Measurements from ENCODE around the gene CA5A. TPM values are rescaled to one million over a fixed set of nuclear protein-coding genes. Genes with fewer than 3 reads are reported as not detected.

Gene CA5A
- total and polyA plus RNA-seq, 2 of the 4 experiments (the other 2 are of a cell fraction), result not detected

GRCh38 chr16:87931504-87931903 is 4.8 kb downstream of the CA5A start:
- H3K23ac ChIP-seq (ENCODE audit: low read depth, low read length), result no peak overlapping the region
- CTCF ChIA-PET, result no interaction called here
- H3K18ac ChIP-seq (ENCODE audit: low read depth, low read length), result no peak overlapping the region
- no peak overlapping the region for H2AFZ ChIP-seq (replicated peaks; ENCODE audit: low read length, poor library complexity)
- no peak overlapping the region for H2AK9ac ChIP-seq (replicated peaks; ENCODE audit: low read depth, low read length, poor library complexity)
- in situ Hi-C loops (cut with MboI; ENCODE audit: low sequenced_read_pairs) (no loop called here), intact Hi-C loops (cut with micrococcal nuclease) (no loop called here), dilution Hi-C loops (cut with HindIII; ENCODE audit: low sequenced_read_pairs, unreplicated experiment) (no loop called here)
- H3K4me2 ChIP-seq (ENCODE audit: low read depth, low read length), result no peak overlapping the region
- no peaks in the 10 kb centered on the region for H3K9me3 ChIP-seq (ENCODE audit: control insufficient read depth, insufficient read depth, low read length)
- H2BK20ac ChIP-seq (ENCODE audit: low read depth, low read length), result no peak overlapping the region
- POLR2A ChIA-PET (ENCODE audit: unreplicated experiment), result no interaction called here
- H3K4ac ChIP-seq (ENCODE audit: low read depth, low read length), result no peak overlapping the region
- no peak overlapping the region for H2BK120ac ChIP-seq (ENCODE audit: low read depth, low read length)
- no peak overlapping the region for H2BK5ac ChIP-seq (ENCODE audit: low read depth, low read length, poor library complexity, severe bottlenecking)
- H3K27ac ChIP-seq (ENCODE audit: insufficient read depth, low read length), result no peak overlapping the region
- H2AK5ac ChIP-seq (ENCODE audit: low read depth, low read length), result no peak overlapping the region
- BruUV-seq (replicated peaks), result no TSS peak
- WGBS, 2 experiments (ENCODE audit: extremely low coverage in 2 of 2, insufficient read length in 1 of 2), result 93% methylated on average over 8 of the region's 17 CpGs; no CpG with 5 or more reads in 1 of the 2 experiments
- H3K56ac ChIP-seq (ENCODE audit: extremely low read depth, insufficient read depth, low read length), result no peak overlapping the region
- no peak for ATAC-seq (ENCODE audit: low read depth)
- H3K14ac ChIP-seq (replicated peaks; ENCODE audit: low read depth, low read length), result no peak overlapping the region
- peaks cover 16% of the 10 kb centered on the region for H3K27me3 ChIP-seq (ENCODE audit: control insufficient read depth, insufficient read depth, low read length)
- no peaks in the 10 kb centered on the region for H3K36me3 ChIP-seq (ENCODE audit: control insufficient read depth, insufficient read depth, low read length)
- H3K79me1 ChIP-seq (ENCODE audit: low read depth in 1 of 2, low read length in 2 of 2), result no peaks in the 10 kb centered on the region
- no peak overlapping the region for H2BK15ac ChIP-seq (ENCODE audit: low read depth, low read length)
- no peak for DNase-seq
- TF ChIP-seq MXI1 (IDR thresholded peaks at IDR 0.05; ENCODE audit: borderline replicate concordance, low read depth, low read length) (no peak), RAD21 (IDR thresholded peaks at IDR 0.05; ENCODE audit: low read length) (no peak), MAFK (IDR thresholded peaks at IDR 0.05; ENCODE audit: low read depth, low read length) (no peak), FOS (IDR thresholded peaks at IDR 0.05; ENCODE audit: low read depth, low read length) (no peak), MAZ (IDR thresholded peaks at IDR 0.05; ENCODE audit: borderline replicate concordance, low read depth, low read length) (no peak), BHLHE40 (IDR thresholded peaks at IDR 0.05; ENCODE audit: low read depth, low read length) (no peak), USF2 (IDR thresholded peaks at IDR 0.05; ENCODE audit: low read depth, low read length) (no peak), CEBPB (IDR thresholded peaks at IDR 0.05; ENCODE audit: low read depth, low read length) (no peak), RCOR1 (IDR thresholded peaks at IDR 0.05; ENCODE audit: insufficient replicate concordance, low read length) (no peak), CTCF (conservative IDR thresholded peaks at IDR 0.05; ENCODE audit: low read depth, low read length) (no peak), NFE2L2 (IDR thresholded peaks at IDR 0.05; ENCODE audit: low read depth, low read length) (no peak), ELK1 (IDR thresholded peaks at IDR 0.05; ENCODE audit: borderline replicate concordance, low read depth, low read length) (no peak), CHD1 (IDR thresholded peaks at IDR 0.05; ENCODE audit: low read depth, low read length) (no peak)
- H3K9me1 ChIP-seq (ENCODE audit: insufficient read depth, low read length), result no peaks in the 10 kb centered on the region
- no peak overlapping the region for H3K9ac ChIP-seq (ENCODE audit: low read depth, low read length)
- H3K4me3 ChIP-seq (ENCODE audit: insufficient read depth, low read depth, low read length), result no peak overlapping the region
- H4K91ac ChIP-seq (ENCODE audit: insufficient read depth, low read depth, low read length), result no peak overlapping the region
- no peak overlapping the region for H4K8ac ChIP-seq (ENCODE audit: low read depth in 2 of 2, low read length in 2 of 2)
- H3K4me1 ChIP-seq (ENCODE audit: control insufficient read depth, insufficient read depth, low read length), result no peaks in the 10 kb centered on the region
- H4K5ac ChIP-seq (ENCODE audit: low read depth, low read length), result no peak overlapping the region
- H4K20me1 ChIP-seq (ENCODE audit: insufficient read depth, low read length), result no peaks in the 10 kb centered on the region

All from IMR-90 (cell line).